Activated CD4-positive, alpha-beta T cell treated with anti-CD3 and anti-CD28 coated beads, Interleukin-10, Interleukin-2, amounts not matched to agents 100 ng/mL and 50 ng/mL, durations not matched to agents 16 hours and 8 hours (primary cell): Measurements from ENCODE around the gene GLT1D1.
A peak's percentile ranks its signal among the peaks of the same experiment; 100 is the strongest.
"Not testable (repeated sequence)": the region's sequence is repeated elsewhere in the genome, so short reads cannot be mapped to it uniquely, and the experiment has no call there.

ENCODE experiments used
- DNase-seq: peaks from one replicate; pipeline ENCODE4 v3.0.0-alpha.2; 2020

GLT1D1 gene

DNA sequence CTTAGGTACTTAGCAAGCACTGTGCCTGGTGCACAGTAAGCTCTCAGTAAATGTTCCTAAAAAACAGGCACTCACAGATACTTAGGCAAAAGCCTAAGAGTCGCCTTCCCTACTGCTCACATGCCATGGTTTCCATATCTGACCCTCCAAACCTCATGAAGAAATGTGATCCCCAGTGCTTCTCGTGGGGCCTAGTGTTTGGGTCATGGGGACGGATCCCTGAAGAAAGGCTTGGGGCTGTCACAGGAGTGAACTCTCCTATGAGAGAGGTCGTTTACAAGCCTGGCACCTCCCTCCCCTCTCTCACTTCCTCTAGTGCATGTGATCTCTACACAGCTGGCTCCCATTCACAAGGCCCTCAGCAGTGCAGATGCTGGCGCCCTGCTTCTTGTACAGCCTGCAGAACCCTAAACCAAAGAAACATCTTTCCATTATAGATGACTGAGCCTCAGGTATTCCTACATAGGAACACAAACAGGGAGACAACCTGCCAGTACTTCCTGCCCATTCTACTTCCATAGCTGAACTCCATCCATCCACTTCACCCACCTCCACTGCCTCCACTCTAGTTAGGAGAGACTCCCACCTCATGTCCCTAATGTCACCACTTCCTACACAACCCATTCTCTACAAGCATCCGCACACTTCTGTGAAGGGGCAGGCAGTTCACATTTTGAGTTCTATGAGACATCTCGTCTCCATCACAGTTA lies 32.4 kb upstream of the GLT1D1 start:
- DNase-seq = peak; percentile 35

DNA sequence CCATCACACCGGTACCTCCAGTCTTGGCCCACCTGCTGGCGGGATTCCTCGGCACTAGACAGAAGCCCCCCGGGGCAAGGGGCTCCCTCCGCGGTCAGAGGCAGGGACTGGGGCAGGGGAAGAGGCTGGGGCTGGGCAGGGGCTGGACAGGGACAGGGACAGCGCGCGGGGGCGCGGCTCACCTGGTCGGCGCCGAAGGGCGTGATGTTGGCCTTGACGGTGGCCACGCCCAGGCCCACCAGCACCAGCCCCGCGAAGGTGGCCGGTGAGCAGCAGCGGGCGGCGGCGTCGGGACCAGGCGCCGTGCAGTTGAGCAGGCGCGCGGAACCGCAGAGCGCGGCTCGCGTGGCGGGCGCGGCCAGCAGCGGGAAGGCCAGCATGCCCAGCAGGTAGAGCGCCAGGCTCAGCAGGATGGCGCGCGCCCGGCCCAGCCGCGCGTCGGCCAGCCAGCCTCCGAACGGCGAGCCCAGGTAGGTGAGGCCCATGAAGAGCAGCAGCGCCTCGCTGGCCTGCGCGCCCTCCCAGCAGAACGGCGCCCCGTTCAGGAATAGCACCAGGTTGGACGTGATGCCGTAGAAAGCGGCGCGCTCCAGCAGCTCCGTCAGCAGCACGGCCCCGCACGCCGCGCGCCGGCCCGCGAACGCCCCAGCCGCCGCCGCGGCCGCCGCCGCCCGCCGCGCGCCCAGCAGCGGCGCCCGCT lies 29.9 kb upstream of the GLT1D1 start:
- peak; percentile 26 for DNase-seq

DNA sequence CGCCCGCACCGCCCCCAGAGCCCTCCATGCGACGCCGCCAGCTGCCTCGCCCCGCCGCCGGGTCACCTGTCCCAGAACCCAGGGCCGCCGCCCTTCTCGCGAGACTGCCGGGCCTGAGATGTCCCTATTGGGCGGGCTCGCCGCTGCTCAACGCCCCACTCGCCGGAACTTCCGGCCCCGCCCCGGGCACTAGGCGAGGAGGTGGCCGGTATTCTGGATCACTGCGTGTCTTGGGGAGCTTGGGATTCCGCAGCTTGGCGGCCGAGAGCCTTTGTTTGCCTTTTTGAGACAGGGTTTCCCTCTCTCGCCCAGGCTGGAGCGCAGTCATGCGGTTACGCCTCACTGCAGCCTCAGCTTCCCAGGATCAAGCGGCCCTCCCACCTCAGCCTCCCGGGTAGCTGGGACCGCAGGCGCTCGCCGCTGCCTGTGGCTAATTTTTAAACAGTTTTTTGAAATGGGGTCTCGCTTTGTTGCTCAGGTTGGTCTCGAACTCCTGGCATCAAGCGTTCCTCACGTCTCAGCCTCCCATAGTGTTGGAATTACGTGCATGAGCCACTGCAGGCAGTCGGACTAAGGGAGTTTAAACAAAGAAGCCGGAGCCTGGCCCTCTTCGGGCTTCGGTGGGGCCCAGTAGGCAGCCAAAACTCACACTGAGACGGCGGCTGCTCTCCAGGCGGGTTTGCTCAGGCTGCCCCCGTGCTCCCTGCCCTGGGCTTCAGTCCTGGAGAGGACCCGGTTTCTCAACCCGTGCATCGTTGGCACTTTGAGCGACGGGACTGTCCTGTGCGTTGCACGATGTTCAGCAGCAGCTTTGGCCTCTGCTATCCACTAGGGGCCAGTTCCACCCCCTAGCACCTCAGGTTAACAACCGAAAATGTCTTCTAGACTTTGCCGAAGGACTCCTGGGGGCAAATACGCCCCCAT lies 29.1 kb upstream of the GLT1D1 start, which contains the start of gene SLC15A4:
Gene SLC15A4 (minus strand): TSS at position 43 of the 924 bp plus-strand sequence. CDS start 15 bp downstream, at position 28.
- peak; percentile 98 for DNase-seq

DNA sequence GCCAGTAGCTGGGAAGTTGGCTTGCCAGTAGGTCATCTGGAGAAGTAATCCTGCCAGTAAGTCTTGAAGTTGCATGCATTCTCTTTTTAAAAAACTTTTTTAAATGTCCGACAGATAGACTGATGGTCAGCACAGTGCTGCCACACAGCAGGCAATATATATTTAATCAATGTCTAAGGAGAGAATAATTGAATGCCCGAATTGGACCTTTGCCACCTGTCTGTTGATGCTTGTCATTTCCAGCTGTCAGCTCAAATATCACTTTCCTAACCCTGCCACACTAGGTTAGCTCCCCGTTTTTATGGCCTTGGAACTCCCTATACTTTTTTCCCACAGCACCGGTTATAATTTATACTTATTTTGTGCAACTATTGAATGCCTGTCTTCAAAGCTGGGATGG lies 27.4 kb upstream of the GLT1D1 start:
- no peak for DNase-seq

DNA sequence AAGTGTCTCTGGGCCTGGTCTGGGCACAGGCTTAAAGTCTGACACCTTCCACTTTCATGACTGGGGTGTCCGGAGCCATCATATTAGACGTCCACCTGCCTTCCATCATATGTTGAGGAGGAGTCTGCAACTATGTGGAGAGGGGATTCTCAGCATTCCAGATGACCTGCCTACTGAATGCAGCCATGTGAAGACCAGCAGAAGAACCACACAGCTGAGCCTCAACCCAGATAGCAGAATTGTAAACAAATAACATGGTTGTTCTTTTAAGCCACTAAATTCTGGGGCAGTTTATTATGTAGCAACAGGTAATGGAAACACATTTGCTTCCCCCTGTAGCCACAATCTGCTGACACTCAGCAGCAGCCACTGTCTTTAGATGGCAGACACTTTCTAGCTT lies 25.6 kb upstream of the GLT1D1 start:
- DNase-seq = no peak

DNA sequence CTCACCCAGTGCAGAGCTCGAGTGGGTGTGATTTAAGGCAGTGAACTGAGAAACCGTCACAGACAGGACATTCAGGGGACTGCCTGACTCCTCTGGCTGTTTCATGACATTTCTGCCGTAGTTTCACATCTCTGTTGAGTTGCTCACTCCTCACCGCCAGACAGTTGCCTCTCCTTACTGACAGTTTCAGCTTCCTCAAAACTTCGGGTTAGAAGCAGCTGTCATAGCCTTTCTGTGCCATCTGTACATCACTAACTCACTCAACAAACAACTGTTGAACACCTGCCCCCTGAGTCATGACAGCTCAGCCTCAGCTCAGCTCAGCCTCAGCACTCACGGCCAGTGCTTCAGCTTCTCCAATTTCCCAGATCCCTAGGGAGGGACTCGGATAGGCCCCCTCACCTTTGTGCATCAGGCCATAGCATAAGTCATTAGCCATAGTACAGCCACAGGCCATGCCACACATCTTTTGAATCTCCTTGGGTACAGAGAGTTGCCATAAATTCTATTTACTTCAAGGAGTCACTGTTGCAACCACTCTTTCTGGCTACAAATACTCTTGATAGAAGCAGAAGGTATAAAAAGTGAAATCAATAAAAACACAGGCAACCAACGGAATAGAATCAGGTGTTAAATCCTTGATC lies 23.3 kb upstream of the GLT1D1 start:
- peak; percentile 83 for DNase-seq

DNA sequence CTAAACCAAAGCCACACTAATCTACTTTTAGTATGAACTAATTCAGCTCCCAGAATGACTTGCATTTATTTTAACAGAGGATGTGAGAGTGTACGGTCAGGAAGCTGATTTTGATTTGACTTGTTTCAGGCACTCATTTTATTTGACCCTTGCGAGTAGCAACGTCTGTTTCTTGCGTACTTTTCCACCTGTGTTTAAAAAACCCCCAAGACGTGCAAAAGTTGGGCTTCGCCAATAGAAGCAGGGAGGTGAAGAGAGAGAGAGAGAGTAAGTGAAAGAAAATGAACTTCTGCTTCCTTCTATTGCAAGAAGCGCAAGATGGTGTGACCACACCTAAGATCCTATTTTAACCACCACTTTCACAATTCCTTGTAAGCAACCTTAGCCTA lies 22.8 kb upstream of the GLT1D1 start:
- peak; percentile 82 for DNase-seq

DNA sequence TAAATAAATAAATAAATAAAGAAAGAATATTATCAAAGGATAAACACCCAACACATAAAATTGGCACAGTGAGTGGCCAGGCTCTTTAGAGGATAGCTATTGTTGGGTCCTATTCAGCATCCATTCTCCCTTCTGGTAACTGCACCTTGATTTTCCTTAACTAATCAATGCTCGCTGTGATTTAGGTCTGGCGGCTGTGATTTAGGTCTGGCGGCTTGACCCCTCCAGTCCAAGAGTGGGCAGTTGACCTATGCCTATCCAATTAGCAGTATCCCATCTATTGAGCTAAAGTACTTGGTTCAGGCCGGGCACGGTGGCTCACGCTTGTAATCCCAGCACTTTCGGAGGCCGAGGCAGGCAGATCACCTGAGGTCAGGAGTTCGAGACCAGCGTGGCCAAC lies 19.9 kb upstream of the GLT1D1 start:
- DNase-seq = no peak

DNA sequence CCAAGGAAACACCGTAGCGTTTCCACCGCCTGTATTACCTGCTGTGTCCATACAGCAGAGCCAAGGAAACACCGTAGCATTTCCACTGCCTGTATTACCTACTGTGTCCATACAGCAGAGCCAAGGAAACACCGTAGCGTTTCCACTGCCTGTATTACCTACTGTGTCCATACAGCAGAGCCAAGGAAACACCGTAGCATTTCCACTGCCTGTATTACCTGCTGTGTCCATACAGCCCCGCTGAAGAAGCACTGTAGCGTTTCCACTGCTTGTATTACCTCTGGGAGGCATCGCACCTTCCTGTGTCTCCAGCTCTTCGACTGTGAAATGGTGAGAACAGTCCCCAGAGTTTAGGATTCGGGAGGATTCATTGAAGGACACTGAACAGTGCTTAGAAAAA lies 13.4 kb upstream of the GLT1D1 start:
- not testable (repeated sequence) for DNase-seq

DNA sequence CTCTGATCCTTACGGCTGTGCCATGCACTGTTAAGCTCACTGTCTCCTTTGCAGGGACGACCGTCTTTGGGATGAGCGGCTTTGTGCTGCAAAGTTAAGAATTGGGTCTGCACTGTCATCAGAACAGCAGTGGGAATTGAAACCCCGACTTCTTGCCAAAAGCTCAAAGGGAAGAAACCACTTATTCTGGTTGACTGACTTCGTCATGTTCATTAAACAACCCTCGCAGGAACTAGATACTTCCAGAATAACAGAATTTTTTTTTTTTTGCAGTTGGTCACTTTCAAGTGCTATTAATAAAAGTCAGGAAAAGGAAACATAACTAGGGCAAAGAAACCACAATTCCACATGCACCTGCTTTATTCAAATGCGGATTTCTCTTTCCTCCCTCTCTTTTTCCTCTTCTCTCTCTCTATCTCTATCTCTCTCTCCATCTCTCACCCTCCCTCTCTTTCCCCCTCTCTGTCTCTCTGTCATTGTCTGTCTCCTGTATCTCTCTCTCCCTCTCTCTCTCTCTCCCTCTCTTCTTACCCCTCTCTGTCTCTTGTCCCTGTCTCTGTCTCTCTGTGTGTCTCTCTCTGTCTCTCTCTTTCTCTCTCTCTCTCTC lies 12.3 kb upstream of the GLT1D1 start:
- no peak for DNase-seq

DNA sequence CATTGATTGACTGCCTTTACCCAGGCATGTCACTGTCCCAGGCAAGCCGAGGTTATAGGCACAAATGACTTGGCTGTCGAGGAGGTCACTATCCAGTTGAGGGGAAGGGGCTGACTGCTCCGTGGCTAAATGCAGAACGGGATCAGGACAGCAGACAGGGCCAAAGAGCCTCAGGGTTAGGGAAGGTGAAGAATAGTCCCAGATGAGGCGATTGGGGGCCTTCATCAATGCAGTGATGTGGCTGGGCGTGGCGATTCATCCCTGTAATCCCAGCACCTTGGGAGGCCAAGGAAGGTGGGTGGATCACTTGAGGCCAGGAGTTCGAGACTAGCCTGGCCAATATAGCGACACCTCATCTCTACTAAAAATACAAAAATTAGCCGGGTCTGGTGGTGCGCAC lies 10.7 kb upstream of the GLT1D1 start:
- DNase-seq = no peak

DNA sequence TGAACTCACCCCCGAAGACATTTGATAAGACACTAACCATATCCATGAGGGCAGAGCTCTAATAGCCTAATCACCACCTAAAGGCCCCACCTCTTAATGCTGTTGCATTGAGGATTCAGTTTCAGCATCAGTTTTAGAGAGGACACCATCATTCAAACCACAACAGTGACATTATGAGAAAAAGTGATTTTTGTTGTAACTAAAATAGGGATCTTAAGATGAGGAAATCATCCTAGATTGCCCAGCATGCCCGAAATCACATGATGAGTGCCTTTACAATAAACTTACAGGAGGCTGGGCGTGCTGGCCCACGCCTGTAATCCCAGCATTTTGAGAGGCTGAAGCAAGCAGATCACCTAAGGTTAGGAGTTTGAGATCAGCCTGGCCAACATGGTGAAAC lies 9.7 kb upstream of the GLT1D1 start:
- no peak for DNase-seq

DNA sequence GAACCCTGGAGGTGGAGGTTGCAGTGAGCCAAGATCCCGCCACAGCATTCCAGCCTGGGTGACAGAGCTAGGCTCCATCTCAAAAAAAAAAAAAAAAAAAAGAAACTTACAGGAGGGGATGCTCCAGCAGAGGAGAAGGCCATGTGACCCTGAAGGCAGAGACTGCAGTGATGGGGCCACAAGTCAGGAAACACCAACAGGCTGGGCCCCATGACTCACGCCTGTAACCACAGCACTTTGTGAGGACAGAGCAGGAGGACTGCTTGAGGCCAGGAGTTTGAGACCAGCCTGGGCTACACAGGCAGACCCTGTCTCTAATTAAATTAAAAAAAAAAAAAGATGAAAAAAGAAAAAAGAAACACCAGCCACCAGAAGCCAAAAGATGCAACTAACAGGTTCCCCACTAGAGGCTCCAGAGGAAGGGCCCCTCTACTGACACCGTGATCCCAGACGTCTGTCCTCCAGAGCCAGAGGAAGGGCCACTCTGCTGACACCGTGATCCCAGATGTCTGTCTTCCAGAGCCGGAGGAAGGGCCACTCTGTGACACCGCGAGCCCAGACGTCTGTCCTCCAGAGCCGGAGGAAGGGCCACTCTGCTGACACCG lies 9.1 kb upstream of the GLT1D1 start:
- DNase-seq = peak; percentile 40

DNA sequence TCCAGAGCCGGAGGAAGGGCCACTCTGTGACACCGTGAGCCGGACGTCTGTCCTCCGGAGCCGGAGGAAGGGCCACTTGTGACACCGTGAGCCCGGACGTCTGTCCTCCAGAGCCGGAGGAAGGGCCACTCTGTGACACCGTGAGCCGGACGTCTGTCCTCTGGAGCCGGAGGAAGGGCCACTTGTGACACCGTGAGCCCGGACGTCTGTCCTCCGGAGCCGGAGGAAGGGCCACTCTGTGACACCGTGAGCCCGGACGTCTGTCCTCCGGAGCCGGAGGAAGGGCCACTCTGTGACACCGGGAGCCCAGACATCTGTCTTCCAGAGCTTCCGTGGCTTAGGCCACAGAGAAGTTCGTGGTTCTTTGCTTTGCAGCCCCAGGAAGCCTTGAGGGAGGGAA lies 6.6 kb upstream of the GLT1D1 start:
- DNase-seq = not testable (repeated sequence)

DNA sequence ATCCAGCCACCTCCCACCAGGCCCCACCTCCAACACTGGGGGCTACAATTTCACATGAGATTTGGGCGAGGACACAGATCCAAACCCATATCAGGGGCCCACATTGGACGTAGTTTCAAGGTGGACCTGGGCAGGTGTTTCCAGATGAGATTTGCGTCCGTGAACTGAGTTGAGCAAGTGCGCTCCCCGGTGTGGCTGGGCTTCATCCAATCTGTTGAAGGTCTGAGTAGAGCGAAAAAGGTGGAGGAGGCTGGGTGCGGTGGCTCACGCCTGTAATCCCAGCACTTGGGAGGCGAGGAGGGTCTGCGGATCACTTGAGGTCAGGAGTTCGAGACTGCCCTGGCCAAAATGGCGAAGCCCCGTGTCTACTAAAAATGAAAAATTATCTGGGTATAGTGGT lies 4.9 kb upstream of the GLT1D1 start:
- DNase-seq = no peak

DNA sequence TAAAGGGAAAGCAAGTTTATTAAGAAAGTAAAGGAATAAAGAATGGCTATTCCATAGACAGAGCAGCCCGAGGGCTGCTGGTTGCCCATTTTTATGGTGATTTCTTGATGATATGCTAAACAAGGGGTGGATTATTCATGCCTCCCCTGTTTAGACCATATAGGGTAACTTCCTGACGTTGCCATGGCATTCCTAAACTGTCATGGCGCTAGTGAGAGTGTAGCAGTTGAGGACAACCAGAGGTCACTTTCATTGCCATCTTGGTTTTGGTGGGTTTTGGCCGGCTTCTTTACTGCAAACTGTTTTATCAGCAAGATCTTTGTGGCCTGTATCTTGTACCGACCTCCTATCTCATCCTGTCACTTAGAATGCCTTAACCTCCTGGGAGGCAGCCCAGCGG lies 3.5 kb upstream of the GLT1D1 start:
- DNase-seq = not testable (repeated sequence)

DNA sequence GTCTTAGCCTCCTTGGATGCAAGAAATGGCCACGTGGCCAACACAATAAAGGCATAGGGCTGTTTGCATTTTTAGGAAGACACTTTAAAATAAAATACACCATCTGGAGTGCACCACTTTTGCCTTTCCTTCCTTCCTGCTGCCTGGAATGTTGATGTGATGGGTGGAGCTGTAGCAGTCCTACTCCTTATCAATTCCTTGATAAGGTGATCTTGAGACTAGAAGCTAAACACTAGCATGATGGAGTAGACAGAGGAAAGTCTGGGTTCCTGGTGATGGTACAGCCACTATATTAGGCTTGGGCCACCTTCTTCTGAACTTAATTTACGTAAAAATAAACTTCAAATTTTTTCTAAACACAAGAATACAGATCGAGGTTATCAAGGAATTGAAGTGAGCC lies 2.9 kb upstream of the GLT1D1 start:
- no peak for DNase-seq

DNA sequence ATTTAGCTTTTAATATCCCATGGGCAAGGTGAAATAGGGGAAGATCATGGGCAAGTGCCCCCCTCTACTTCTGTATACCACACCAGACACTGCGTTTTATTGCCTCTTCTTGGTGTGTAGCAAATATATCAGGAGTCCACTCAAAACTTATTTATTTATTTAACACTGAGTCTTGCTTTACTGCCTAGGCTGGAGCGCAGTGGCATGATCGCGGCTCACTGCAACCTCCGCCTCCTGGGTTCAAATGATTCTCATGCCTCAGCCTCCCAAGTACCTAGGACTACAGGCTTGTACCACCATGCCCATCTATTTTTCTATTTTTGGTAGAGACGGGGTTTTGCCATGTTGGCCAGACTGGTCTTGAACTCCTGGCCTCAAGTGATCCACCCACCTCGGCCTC lies 1.8 kb upstream of the GLT1D1 start:
- DNase-seq = not testable (repeated sequence)

DNA sequence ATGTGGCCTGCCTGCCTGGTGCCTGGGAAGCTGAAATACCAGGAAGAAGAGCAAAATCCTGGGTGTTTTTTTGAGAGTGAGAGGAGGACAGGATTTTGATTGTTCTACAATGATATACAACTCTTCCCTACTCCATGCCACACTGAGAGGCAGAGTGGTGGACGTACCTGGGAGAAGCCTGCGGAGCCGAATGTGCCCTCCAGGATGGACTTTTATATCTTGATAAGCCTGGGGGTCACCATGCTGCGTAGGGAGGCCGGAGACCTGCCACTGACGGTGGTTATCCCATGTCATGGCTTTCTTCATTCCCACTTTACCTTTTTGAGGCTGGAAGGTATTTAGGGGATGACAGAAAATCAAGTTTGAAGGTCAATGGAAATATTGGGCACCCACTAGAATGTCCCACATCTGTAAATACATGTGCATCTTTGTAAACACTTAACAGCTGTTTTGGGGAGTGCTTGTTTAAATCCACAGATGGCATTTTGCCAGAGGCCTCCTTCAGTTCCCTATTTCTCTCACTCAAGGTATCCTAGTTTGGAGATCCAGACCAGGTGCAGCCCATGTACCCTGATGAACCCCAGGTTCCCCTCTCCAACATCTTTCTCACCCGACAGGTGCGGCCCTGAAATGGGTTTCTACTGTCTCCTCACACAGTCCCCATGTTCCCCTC lies 1.1 kb upstream of the GLT1D1 start:
- DNase-seq = no peak

DNA sequence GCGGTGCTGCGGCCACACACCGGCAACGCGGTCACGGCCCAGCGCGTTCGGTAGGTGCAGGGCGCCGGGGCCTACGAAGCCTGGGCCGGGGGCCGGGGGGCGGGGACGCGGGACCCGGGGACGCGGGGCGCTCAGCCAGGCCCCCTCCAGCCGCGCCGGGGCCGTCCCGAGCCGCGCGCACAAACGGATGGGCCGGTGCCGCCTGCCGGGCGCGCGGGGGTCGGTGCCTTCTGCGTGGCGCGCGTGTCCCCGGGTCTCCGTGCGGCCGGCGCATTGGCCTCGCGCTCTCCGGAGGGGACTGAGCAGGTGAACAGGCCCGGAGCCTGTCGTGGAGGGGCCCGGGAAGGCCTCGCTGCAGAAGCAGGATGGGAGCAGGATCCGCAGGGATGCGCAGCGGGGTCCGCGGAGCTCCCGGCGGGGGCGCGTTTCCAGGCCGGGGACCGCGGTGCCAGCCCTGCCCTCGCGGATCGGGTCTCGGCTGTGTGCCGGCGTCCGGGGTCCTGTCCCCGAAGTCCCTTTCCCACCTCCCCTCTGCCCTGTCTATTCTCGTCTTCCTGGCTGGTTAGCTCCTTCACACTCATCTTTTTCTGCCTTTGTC lies 421 bp downstream of the GLT1D1 start:
- DNase-seq = no peak
